Measurements from ENCODE around the gene TEX12.

GRCh38 chr11:112182867-112183266 is 15.7 kb downstream of the TEX12 start:
- no peak for TF ChIP-seq CTCF (IDR thresholded peaks at IDR 0.05; ENCODE audit: low read length)
- TF ChIP-seq EZH2 (IDR thresholded peaks at IDR 0.05; ENCODE audit: borderline replicate concordance, low read length) = no peak

Measured in OCI-LY1 (cell line).